NB4 (cell line): ENCODE data around the gene FERMT3.

Experiments used
- TF ChIP-seq, protein P1 (sequence below): IDR thresholded peaks from one replicate; pipeline ENCODE4 v1.5.1; 2012; ENCODE audit warnings: low read depth, low read length
- TF ChIP-seq, protein P2 (sequence below): IDR thresholded peaks from 2 replicates; pipeline ENCODE4 v1.6.1; 2011; ENCODE audit warnings: low read depth, low read length

DNA sequence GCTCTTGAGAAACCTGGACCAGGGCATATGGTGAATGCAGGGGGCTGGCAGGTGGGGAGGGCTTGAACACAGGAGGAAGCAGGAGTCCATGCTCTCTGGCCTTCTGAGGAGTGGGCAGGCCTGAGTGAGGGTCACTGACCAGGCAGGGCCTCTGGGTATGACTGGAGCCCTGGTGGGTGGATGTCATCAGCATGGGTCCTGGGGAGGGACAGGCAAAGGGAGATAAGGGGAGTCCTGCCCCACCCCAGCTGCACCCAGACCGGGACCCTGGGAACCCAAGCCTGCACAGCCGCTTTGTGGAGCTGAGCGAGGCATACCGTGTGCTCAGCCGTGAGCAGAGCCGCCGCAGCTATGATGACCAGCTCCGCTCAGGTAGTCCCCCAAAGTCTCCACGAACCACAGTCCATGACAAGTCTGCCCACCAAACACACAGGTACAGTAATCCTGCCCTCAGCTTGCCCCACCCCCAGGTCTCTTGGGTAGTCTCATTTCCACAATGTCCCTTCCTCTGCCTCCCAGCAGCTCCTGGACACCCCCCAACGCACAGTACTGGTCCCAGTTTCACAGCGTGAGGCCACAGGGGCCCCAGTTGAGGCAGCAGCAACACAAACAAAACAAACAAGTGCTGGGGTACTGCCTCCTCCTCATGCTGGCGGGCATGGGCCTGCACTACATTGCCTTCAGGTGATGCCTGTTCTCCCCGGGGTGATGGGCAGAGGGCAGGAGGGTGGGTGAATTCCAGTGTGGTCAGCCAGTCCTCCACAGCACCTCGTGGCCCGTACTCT lies 25.9 kb downstream of the FERMT3 start:
- TF ChIP-seq, protein P1, sequence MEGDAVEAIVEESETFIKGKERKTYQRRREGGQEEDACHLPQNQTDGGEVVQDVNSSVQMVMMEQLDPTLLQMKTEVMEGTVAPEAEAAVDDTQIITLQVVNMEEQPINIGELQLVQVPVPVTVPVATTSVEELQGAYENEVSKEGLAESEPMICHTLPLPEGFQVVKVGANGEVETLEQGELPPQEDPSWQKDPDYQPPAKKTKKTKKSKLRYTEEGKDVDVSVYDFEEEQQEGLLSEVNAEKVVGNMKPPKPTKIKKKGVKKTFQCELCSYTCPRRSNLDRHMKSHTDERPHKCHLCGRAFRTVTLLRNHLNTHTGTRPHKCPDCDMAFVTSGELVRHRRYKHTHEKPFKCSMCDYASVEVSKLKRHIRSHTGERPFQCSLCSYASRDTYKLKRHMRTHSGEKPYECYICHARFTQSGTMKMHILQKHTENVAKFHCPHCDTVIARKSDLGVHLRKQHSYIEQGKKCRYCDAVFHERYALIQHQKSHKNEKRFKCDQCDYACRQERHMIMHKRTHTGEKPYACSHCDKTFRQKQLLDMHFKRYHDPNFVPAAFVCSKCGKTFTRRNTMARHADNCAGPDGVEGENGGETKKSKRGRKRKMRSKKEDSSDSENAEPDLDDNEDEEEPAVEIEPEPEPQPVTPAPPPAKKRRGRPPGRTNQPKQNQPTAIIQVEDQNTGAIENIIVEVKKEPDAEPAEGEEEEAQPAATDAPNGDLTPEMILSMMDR: no peak
- TF ChIP-seq, protein P2, sequence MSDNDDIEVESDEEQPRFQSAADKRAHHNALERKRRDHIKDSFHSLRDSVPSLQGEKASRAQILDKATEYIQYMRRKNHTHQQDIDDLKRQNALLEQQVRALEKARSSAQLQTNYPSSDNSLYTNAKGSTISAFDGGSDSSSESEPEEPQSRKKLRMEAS: no peak
